Superior temporal gyrus (tissue), 1 donor: ENCODE results near the gene MEGF6.

ENCODE experiments used
- DNase-seq: peaks from one replicate; pipeline ENCODE4 v3.0.0-alpha.2; 2016; ENCODE audit errors: extremely low spot score

The MEGF6 gene

DNA sequence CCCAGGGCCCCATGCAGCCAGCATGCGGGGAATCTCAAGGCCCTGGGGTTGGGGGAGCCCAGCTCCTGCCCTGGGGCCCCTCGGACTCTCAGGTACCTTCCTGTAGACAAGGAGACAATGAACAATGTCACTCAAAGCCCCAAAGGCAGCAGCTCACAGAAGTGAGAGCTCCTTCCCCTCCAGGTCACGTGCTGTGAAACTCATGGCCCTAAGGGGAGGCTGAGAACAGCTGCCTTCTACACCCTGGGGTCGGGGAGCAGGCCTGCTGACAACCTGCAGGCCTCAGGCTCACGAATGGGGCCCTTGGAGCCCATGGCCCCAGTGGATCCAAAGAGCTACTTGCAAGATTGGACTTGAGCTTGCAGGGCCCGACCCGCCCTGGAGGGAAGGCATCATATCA, 3.2 kb downstream of the MEGF6 start:
- no peak for DNase-seq

DNA sequence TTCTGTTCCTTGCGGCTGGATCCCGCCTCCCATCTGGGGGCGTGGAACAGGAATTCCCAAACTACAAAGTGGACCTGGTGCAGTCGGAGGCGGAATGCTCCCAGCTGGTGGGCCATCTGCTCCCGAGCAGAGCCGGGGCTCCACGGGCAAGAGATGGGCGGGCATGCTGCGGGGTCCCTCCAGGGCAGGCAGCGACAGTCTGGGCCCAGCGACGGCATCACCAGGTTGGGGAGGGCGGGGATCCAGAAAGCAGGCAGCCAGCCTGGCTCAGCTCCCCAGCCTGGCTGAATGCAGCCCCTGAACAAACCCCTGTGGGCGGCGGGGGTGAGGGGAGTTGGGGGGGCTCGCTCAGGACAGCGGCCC, 3.6 kb downstream of the MEGF6 start:
- no peak for DNase-seq

DNA sequence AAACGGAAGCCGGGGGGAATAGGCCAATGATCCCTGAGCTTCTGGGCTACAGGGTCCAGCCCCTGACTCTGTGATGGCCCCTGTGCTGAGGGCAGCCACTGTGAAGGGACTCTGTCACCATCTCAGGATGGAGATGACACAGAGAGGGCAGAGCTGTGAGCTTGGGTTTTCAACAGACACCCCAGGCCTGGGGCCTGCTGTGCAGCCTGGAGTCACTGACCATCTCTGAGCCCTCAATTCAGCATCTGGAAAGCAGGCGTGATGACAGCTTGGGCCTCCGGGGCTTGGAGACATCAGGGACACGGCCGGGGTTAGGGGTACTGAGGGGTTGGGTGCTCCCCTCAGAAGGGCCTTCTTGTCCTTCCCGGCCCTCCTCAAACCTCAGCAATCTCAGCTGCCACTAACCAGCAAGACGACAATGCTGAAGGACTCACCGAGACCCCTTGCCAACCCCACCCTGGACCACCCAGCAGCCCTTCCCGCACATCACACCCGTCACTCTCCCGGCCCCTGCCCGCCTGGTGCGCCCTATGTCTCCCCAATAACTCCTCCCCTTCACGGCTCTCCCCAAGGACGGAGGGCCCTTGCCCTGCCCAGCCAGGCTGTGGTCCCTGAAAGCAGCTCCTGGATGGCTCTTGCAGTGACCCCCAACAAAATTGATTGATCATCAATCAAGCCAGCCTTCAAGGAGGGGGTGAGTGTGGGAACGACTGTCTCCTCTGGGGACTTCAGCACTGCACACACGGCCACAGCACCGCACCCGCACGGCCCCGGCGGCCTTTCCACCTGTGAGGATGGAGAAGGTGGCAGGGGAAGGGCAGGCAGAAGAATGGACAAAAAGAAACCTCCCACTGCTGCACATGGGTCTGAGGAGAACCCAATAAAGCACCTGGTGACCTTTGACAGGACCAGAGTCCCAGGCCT, 4.3 kb downstream of the MEGF6 start:
- DNase-seq, result no peak

DNA sequence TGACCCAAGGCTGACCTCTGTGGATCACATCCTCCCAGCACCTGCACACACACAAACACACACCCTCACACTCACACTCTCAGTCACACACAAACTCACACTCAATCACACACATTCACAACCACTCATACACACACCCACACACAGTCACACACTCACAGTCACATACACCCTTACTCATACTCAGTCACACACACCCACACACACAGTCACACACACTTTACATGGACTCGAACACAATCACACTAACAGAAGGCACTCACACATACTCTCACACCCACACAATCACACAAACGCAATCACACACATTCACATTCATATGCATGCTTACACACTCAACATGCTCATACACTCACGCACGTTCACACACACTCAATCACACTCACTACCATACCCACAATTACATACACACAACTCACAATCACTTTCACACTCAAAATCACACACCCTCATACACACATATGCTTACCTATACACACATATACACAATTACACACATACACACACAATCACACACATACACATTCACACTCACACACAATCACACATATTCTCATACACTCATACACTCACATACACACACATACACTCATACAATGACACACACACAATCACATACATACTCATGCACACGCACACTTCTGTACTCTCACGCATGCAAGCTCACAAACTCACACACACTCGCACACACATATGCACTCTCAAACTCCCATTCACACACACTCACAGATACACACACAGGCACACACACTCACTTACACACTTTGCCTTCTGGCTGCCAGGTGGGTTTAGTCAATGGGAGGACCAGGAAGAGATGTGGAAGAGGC, 6.1 kb downstream of the MEGF6 start:
- DNase-seq, result no peak

DNA sequence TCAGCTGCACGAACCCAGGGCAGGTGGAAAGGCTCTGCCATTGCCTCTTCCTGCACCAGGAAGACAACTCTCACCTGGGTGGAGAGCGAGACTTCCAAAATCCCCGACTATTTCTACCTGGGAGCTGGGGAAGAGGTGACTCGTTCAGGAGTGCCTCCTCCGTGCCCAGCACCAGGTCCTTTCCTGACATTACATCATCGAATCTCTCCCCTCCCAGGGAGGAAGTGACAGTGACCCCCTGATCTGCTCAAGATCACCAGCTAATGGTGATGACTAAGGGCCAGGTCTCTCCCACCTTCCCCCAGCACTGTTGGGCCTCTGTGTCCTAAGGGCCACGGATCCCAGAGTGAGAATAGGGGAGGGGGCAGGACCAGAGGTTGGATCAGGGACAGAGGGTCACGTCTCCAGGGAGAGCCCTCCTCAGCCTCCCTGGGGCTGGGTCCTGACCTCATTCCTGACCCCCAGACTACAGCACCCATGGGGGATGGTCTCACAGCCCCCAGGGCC, 6.8 kb downstream of the MEGF6 start:
- DNase-seq, result no peak

DNA sequence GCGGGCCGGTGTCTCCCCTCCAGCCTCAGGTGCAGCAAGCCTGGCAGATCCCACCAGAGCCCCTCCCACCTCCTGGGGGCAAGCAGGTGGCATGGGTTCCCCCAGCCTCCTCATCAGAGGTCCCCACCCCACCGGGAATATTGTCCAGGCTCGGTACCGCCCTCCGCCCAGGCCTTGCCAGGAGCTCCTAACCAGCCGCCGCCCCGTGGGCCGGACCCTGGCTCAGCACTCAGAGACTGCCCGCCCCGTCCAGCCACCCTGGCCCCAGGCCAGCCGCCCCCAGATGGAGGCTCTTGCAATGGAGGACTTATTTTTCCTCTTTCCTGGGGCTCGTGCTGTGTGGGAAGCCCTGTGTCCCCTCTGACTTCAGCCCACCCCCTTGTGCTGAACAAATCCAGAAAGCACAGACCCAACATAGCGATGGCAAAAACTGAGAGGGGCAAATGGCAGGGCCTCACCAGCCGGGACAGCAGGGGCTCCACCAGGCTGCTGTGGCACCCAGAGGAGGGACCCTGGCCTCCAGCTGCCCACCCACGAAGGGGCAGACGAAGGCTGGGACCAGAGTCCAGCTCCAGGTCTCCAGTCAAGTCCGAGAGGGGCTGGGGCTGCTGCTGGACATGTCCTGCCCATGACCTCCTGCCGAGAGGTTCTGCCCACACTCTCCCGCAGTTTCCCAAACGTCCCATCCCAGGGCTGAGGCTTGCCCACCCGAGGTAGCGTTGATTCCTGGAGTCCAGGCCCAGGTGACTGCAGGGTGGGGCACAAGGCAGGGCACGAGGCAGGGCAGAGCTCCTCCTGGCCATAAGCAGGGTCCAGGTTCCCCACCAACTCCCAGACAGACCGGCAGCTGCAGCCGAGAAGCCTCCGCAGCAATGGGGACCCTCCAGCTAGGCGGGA, 7.5 kb downstream of the MEGF6 start:
- DNase-seq, result no peak

DNA sequence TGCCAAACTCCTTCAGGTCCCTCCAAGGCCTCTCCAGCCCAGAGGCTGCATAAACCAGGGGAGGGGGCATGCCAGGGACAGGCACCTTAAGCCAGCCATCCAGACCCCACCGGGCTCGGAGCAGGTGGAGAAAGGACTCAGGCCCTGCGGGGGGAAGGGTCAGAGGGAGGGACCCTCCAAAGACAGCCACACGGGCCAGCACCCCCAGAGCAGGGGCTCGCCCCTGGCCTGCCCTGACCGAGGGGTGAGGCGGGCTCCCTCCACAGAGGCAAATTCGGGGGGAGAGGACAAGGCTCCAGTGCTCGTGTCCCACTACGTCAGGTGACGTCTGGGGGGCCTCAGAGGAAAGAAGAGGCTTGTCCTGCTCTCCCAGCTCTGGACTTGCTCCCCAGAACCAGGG, 8.2 kb downstream of the MEGF6 start:
- no peak for DNase-seq

DNA sequence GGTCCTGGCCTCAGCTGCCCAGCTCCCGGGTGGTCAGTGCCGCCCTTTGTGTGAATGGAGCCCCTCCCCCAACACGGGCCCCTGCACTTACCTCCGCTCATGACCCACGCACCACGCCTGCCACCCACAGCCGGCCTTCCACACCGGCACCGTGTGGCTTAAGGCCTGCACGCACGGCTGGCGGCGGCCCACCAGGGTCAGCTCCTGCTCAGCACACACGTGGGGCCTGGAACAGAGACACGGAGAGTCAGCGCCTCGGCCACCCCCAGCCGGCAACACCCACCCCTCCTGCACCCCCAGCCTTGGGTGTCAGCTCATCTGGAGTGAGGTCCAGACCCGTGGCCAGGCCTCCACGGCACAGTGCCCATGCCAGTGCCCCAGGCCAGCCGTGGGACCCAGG, 8.9 kb downstream of the MEGF6 start:
- no peak for DNase-seq

DNA sequence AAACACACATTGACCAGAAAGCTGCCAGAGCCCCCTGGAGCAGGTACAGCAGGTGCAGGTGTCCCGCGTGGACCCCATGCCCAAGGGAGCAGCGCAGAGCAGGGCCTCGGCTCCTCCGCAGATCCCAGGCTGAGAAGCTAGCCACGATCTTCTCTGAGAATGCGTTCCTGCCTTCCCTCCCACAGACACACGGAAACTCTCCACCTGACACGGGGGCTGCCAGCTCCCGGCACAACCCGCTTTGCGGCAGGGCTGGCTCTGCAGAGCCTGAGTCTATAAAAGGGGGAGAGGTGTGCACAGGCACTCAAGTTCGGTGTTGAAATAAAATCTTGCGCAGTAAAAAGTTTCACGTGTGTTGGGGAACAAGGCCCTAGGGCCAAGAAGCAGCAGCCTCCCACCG, 9.6 kb downstream of the MEGF6 start:
- no peak for DNase-seq

DNA sequence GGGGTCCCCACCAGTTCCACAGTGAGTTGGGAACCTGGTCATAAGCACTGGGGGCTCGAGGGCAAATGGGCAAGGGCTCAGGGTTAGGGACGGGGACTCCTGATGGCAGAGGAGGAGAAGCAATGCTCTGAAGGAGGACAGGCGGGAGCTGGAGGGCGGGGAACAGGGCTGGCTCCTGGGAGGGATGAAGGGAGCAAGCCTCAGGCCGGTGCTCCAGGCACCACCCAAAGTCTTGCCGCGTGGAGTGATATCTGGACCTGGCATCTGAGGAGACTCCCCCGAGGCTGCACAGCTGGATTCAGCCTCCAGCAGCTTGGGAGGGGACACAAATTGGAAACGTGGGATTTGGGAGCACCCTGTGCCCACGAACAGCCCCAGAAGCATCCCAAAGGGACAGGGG, 11.0 kb downstream of the MEGF6 start:
- no peak for DNase-seq

DNA sequence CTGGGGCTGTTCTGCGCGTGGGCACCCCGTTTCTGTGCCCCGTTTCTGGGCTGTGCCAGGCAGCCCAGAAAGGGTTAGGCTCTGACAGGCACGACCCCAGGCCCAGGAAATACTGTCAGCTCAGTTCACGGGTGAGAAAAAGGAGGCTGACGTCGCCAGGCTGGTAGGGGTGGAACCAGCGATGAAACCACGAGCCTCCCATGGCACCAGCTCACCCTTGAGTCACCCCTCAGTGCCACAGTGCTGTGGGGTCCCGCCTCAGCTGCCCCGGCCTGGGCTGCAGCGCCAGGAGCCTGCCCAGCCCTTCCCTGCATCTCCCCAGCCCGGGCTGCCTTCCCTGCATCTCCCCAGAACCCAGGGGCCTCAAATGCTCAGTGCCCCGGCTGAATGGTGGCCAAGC, 11.5 kb downstream of the MEGF6 start:
- no peak for DNase-seq

DNA sequence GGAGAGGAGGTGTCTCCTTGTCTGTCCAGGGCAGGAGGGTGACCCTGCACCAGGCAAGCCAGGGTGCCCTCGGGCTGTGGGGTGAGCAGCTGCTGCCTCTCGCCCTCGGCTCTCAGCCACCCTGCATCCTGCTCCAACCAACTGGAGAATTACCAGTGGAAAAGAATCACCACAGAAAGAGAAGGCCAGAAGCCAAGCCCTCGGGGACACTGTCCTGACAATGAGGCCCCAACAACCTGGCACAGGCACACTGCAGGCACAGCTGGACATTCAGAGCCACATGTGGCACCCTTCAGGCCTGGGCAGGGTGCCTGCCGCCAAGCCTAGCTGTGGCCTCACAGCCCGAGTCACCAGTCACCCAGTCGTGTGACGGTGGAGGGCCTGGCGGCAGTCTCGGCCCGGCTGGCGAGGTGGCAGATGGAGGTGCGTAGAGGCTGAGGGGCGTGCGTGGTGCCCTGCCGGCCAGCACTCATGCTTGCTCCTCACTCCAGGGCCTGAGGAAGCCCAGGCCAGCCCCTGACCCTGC, 12.0 kb downstream of the MEGF6 start:
- peak; percentile 27 for DNase-seq

DNA sequence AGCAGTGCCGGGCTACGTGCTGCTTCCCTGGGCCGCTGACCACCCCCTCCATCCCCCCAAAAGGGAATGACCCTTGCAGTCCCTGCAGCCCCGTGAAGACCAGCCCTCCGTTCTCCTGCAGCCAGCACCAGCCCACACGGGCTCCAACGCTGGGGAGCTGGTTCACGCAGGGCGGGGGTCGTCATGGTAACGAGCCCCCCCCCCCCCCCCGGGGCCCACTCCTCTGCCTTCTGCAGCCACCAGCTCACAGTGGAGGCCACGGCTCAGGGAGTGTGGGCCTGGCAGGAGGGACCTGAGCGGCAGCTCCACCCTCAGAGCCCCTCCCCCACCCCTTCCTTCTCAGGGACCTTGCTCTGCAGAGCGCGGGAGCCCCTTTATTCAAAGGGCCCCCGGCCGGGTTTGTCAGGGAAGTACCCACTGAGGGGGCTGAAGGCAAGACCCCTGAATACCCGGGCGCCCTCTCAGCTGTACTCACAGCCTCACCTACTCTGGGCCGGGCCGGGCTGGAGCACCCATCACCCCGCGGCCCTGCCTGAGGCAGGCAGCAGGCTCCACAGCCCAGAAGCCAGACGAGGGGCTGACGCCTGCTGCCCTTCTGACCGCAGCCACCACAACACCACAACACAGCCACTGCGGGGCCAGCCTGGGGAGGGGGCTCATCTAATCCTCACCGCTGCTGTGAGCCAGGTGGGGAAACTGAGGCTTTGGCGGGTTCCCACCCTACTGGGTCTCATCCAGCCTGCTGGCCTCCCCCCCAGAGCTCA, 12.6 kb downstream of the MEGF6 start:
- no peak for DNase-seq

DNA sequence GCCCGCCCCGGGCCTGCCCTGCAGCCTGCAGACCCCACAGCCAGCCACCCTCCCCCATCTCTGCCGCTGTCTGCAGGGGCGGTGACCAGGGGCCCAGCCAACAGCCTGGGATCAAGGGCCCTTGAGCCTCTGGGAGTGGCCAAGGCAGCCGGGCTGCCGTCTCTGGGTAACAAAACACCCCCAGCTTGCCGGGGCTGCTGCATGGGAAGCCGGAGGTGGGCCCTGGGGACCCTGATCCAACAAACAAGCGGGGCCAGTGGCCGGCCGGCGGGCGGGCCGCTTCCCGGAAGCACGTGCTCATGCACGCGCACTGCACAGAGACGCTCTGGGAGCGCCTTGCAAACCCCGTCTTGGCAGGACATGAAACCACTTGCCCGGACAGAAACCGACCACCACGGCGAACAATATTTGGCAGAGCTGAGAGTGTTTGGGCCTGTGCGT, 13.2 kb downstream of the MEGF6 start:
- DNase-seq, result no peak

DNA sequence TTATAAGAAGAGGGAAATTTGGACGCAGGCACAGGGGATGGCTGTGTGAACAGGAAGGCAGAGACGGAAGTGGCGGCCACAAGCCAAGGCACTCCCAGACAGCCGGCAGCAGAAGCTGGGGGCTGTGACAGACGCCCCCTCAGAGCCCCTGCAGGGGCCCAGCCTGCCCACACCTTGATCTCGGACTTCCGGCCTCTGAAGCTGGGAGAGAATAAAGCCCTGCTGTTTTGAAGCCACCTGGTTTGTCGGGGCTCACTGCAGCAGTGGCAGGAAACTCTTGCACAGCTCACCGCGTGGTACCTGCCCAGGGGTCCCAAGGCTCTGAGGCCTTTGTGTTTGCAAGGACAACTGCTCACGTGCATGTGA, 13.7 kb downstream of the MEGF6 start:
- no peak for DNase-seq

DNA sequence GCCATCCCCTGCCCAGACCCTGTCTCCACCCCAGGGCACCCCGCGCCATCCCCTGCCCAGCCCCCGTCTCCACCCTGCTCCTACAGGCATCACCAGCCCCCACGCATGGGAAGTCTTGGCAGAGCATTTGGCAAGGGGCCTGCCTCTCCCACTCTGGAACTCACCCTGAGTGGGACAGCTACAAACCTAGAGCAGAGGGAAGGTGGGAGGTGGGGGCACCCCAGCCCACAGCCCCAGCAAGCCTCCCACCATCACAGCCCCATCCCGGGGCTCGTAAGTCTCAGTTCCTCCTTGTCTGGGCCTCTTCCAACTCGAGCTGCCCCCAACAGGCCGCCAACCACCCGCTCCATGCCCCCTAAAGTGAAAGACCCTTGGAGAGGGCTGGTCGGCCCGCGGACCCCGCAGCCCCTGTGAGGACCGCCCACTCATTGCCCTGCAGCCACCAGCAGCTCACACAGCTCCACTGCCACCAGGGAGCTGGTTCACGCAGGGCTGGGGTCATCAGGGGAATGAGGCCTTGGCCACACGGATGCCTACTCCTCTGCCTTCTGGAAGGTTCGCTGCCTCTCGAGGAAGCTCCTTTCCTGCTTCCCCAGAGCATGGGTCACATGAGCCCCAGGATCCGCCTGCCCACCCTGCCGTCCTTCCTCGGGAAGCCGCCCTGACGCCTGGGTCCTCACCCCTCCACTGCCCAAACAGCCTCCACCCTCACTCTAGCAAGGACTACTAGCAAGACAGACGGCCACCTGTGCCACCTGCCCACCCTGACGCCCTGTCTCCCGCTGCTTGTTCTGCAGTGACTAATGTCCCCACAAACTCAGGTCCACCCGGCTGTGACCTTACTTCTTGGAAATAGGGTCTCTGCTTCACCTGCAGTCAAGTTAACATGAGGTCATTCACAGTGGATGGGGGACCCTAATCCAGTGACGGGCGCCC, 14.4 kb downstream of the MEGF6 start:
- DNase-seq, result no peak

DNA sequence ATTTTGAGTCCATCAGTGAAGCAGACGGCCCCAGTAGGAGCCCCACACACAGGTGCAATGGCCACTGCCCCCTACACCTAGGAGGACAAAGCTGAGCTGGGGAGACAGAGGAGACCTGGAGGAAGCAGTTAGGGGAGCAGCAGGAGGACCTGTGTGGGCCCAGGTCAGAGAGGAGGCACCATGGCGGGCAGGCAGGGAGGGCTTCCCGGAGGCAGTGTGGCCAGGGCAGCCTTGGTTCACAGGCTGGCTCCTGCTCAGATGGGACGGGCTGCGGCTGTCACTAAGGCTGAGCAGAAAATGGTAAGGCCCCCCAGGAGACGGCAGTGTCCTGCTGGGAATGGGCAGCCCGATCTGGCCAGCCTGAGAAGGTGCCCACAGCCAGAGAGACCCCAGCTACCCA, 15.4 kb downstream of the MEGF6 start:
- no peak for DNase-seq

DNA sequence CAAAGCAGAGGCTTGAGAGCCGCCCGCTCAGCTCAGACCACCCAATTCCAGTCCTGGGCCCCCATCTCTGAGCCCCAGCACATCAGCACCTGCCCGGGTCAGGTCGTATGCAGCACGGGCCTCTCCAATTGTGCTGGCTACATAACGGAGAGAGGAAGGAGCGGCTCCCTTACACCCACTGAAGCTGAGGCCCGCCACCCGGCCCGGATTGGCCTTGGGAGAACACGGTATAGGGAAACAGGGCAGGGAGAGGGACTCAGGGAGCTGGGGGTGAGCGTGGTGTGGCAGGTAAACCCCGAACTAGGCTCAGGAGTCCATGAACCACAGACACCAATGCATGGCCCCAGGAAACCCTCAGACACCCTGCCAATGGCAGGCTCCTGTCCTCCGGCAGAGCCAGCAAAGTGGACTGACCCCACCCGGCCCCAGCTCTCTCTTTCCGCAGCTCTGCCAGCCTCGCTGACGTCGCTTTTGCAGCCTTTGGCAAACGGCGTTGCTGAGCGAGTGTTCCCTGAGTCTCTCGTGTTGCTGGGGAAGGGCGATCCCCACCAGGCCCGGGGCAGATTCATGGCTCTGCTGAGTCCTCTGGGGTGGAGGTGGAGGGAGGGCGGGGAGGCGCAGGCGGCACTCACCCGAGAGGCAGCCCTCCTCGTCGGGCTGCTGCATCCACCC, 16.5 kb downstream of the MEGF6 start:
- no peak for DNase-seq

DNA sequence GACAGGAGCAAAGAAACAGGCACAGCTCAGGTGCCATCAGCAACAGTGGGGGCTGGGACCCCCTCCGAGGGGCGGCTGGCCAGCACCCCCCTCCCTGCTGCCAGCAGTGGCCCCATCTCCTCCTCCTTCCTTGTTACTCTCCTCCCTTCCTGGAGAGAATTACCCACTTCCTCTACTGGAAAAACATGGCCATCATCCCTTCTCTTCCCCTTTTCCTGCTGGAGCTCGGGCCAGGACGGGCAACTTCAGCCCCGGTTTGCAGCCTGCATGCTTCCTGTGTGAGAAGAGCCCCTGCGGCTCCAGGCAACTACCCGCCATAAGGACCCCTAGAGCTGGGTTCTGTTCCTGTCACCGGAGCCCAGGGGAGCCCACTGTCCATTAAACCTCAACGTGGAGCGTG, 17.6 kb downstream of the MEGF6 start:
- DNase-seq, result no peak
